Measurements from ENCODE around the gene CBX5. TPM values are rescaled to one million over a fixed set of nuclear protein-coding genes. Genes with fewer than 3 reads are reported as not detected.

Gene CBX5
- total and polyA plus RNA-seq, 9 of the 15 experiments (the other 6 are each of a cell fraction or from before 2014, with no cell fraction given): 32.6 to 102 (median 59.2) TPM

- TF ChIP-seq ZBTB26 (CRISPR knock-in tag; IDR thresholded peaks at IDR 0.05): 0 out of 2 replicates have a peak, but pooled peaks have one; percentile 78
- TF ChIP-seq MCM2 (IDR thresholded peaks at IDR 0.05; ENCODE audit: low read depth): no peak
- TF ChIP-seq ZBTB49 (CRISPR knock-in tag; IDR thresholded peaks at IDR 0.05; ENCODE audit: borderline replicate concordance): 0 out of 2 replicates have a peak, but pooled peaks have one; percentile 36
- TF ChIP-seq RBM34 (IDR thresholded peaks at IDR 0.05; ENCODE audit: borderline replicate concordance, insufficient read depth, low read length): no peak
- 0 out of 4 replicates have a peak, but pooled peaks of 1 of the 2 experiments have one; percentile 49 for TF ChIP-seq KDM4B (IDR thresholded peaks at IDR 0.05; ENCODE audit: borderline replicate concordance in 2 of 2, low read depth in 1 of 2)
- peak; percentile 42; the same call in 1 of the 2 replicates for TF ChIP-seq ARID1B (IDR thresholded peaks at IDR 0.05)
- no peak for TF ChIP-seq ZNF511 (CRISPR knock-in tag; IDR thresholded peaks at IDR 0.05)
- TF ChIP-seq ZNF124 (CRISPR knock-in tag; IDR thresholded peaks at IDR 0.05): no peak
- TF ChIP-seq ZNF695 (CRISPR knock-in tag; IDR thresholded peaks at IDR 0.05): no peak
- TF ChIP-seq ZNF668 (CRISPR knock-in tag; IDR thresholded peaks at IDR 0.05): no peak
- TF ChIP-seq VEZF1 (CRISPR knock-in tag; IDR thresholded peaks at IDR 0.05): peak; percentile 94
- no peak for TF ChIP-seq ESRRB (CRISPR knock-in tag; IDR thresholded peaks at IDR 0.05; ENCODE audit: borderline replicate concordance)
- TF ChIP-seq CCAR2 (IDR thresholded peaks at IDR 0.05; ENCODE audit: low read depth, low read length): no peak
- TF ChIP-seq POLR2G (IDR thresholded peaks at IDR 0.05; ENCODE audit: low read depth, low read length): peak; percentile 92
- peak; percentile 97 for TF ChIP-seq MNT (conservative IDR thresholded peaks at IDR 0.05)
- TF ChIP-seq HEY1 (CRISPR knock-in tag; IDR thresholded peaks at IDR 0.05; ENCODE audit: borderline replicate concordance): no peak
- TF ChIP-seq ZNF232 (CRISPR knock-in tag; IDR thresholded peaks at IDR 0.05): no peak
- TF ChIP-seq FIP1L1 (IDR thresholded peaks at IDR 0.05; ENCODE audit: low read depth, low read length, poor library complexity, severe bottlenecking): no peak
- TF ChIP-seq KLF16 (IDR thresholded peaks at IDR 0.05): no peak
- no peak for TF ChIP-seq CHD1 (IDR thresholded peaks at IDR 0.05; ENCODE audit: low read length)
These were observed at the start of gene CBX5 (continued) for GRCh38 chr12:54279632-54280467.
